WTC11 (cell line): ENCODE data around the gene TMEM225B. TPM values are rescaled to one million over a fixed set of nuclear protein-coding genes. Genes with fewer than 3 reads are reported as not detected.

Experiments used
- ATAC-seq: fragments of 200-7000 bp; cut with Tn5 transposase; 2 replicates; pipeline ENCODE4 v1.10.0; 2021; ENCODE audit warnings: mild to moderate bottlenecking, moderate library complexity
- CTCF ChIA-PET: fragments of 300-600 bp; sonication (Branson Sonifier 250); formaldehyde crosslinking; loops from one replicate; lab custom pipeline; 2021; ENCODE audit warnings: antibody characterized with exemption; lab: Charles Lee
- POLR2A ChIA-PET: fragments of 350-600 bp; sonication (Branson Sonifier 250); formaldehyde crosslinking; loops from one replicate; lab custom pipeline; 2021; ENCODE audit warnings: antibody characterized with exemption; lab: Charles Lee
- DNase-seq: peaks from one replicate; pipeline ENCODE4 v3.0.0; 2021; ENCODE audit warnings: low spot score
- H3K27ac Mint-ChIP-seq: 2 replicates; pipeline ENCODE4 v1.8.0; 2021; ENCODE audit warnings: mixed read lengths
- H3K27me3 Mint-ChIP-seq: 2 replicates; pipeline ENCODE4 v1.8.0; 2021; ENCODE audit warnings: low read depth, mild to moderate bottlenecking, moderate library complexity, mixed read lengths
- H3K36me3 Mint-ChIP-seq: 2 replicates; pipeline ENCODE4 v1.8.0; 2021; ENCODE audit warnings: mixed read lengths
- H3K4me1 Mint-ChIP-seq: 2 replicates; pipeline ENCODE4 v1.8.0; 2022; ENCODE audit warnings: mixed read lengths
- H3K4me3 Mint-ChIP-seq: 2 replicates; pipeline ENCODE4 v1.8.0; 2021; ENCODE audit warnings: mild to moderate bottlenecking, moderate library complexity, mixed read lengths
- H3K9me3 Mint-ChIP-seq: 2 replicates; pipeline ENCODE4 v1.8.0; 2021; ENCODE audit warnings: mixed read lengths
- AR ChIP-seq: fragments of 250-450 bp; sonication (Bioruptor Pico); IDR thresholded peaks from 2 replicates; pipeline ENCODE4 v1.9.0; 2021; ENCODE audit warnings: mild to moderate bottlenecking
- CREB1 ChIP-seq: sonication (generic); formaldehyde crosslinking; IDR thresholded peaks from 2 replicates; pipeline ENCODE4 v1.8.0; 2023; ENCODE audit warnings: mild to moderate bottlenecking, missing genetic modification reagents
- GABPB1 ChIP-seq: sonication (generic); formaldehyde crosslinking; IDR thresholded peaks from 2 replicates; pipeline ENCODE4 v1.8.1; 2023; ENCODE audit warnings: mild to moderate bottlenecking, missing genetic modification reagents
- GTF2I ChIP-seq: fragments of 250-450 bp; sonication (Bioruptor Pico); conservative IDR thresholded peaks from 2 replicates; pipeline ENCODE4 v1.4.0; 2021; ENCODE audit warnings: mild to moderate bottlenecking
- HMGA2 ChIP-seq: fragments of 250-450 bp; sonication (Bioruptor Pico); IDR thresholded peaks from 2 replicates; pipeline ENCODE4 v1.4.0; 2021; ENCODE audit warnings: mild to moderate bottlenecking, moderate library complexity
- IRF2 ChIP-seq: sonication (generic); formaldehyde crosslinking; IDR thresholded peaks from 2 replicates; pipeline ENCODE4 v1.8.0; 2022; ENCODE audit warnings: low read depth, missing genetic modification reagents, borderline replicate concordance
- JAZF1 ChIP-seq: fragments of 250-450 bp; sonication (Bioruptor Pico); IDR thresholded peaks from 2 replicates; pipeline ENCODE4 v1.9.0; 2021; ENCODE audit warnings: moderate library complexity, mild to moderate bottlenecking, inconsistent platforms
- MYBL2 ChIP-seq: sonication (generic); formaldehyde crosslinking; IDR thresholded peaks from 2 replicates; pipeline ENCODE4 v1.8.1; 2023; ENCODE audit warnings: mild to moderate bottlenecking, moderate library complexity, missing genetic modification reagents
- NFE2L1 ChIP-seq: sonication (generic); formaldehyde crosslinking; IDR thresholded peaks from 2 replicates; pipeline ENCODE4 v1.8.1; 2023; ENCODE audit warnings: missing genetic modification reagents
- NFYB ChIP-seq: sonication (generic); formaldehyde crosslinking; conservative IDR thresholded peaks from 2 replicates; pipeline ENCODE4 v1.8.0; 2022; ENCODE audit warnings: low read depth, missing genetic modification reagents
- NR1H2 ChIP-seq: sonication (generic); formaldehyde crosslinking; IDR thresholded peaks from 2 replicates; pipeline ENCODE4 v1.9.0; 2021; ENCODE audit warnings: mild to moderate bottlenecking, moderate library complexity, missing genetic modification reagents
- PRRX2 ChIP-seq: fragments of 250-450 bp; sonication (Bioruptor Pico); IDR thresholded peaks from 2 replicates; pipeline ENCODE4 v1.8.0; 2021; ENCODE audit warnings: mild to moderate bottlenecking
- SOX15 ChIP-seq: fragments of 250-450 bp; sonication (Bioruptor Pico); IDR thresholded peaks from 2 replicates; pipeline ENCODE4 v1.9.0; 2021; ENCODE audit warnings: mild to moderate bottlenecking
- STAT6 ChIP-seq: sonication (generic); formaldehyde crosslinking; conservative IDR thresholded peaks from 2 replicates; pipeline ENCODE4 v1.8.1; 2023; ENCODE audit warnings: mild to moderate bottlenecking, low read depth, missing genetic modification reagents, moderate library complexity
- USF1 ChIP-seq: sonication (generic); formaldehyde crosslinking; IDR thresholded peaks from 2 replicates; pipeline ENCODE4 v1.8.0; 2022; ENCODE audit warnings: mild to moderate bottlenecking, missing genetic modification reagents
- USF2 ChIP-seq: sonication (generic); formaldehyde crosslinking; IDR thresholded peaks from 2 replicates; pipeline ENCODE4 v1.8.1; 2023; ENCODE audit warnings: mild to moderate bottlenecking, missing genetic modification reagents, moderate library complexity
- ZBTB43 ChIP-seq: sonication (generic); formaldehyde crosslinking; IDR thresholded peaks from 2 replicates; pipeline ENCODE4 v1.8.1; 2023; ENCODE audit warnings: mild to moderate bottlenecking, missing genetic modification reagents
- ZNF263 ChIP-seq: sonication (generic); formaldehyde crosslinking; IDR thresholded peaks from 2 replicates; pipeline ENCODE4 v1.8.1; 2022; ENCODE audit warnings: low read depth, mild to moderate bottlenecking, moderate library complexity, missing genetic modification reagents
- ZNF281 ChIP-seq: sonication (generic); formaldehyde crosslinking; IDR thresholded peaks from 2 replicates; pipeline ENCODE4 v1.8.0; 2023; ENCODE audit warnings: mild to moderate bottlenecking, missing genetic modification reagents
- ZNF317 ChIP-seq: sonication (generic); formaldehyde crosslinking; IDR thresholded peaks from 2 replicates; pipeline ENCODE4 v1.8.1; 2023; ENCODE audit warnings: low read depth, mild to moderate bottlenecking, moderate library complexity, missing genetic modification reagents, borderline replicate concordance
- total RNA-seq: library from RNA; stranded (reverse); gene quantifications from 3 replicates; pipeline ENCODE4 v1.2.3, GENCODE V29; 2021

The TMEM225B gene
- total RNA-seq, 1 experiment from 2014 or later: 0.81 TPM

- TF ChIP-seq ZNF281 (CRISPR knock-in tag): no peak
- TF ChIP-seq GTF2I (CRISPR knock-in tag): no peak
- no peak for TF ChIP-seq ZBTB43
- TF ChIP-seq NR1H2 (CRISPR knock-in tag): no peak
Measured at GRCh38 chr7:99645590-99645989, 47.5 kb downstream of the TMEM225B start (continued).

- H3K4me1 Mint-ChIP-seq: no peaks in the 10 kb centered on the region
- ChIA-PET CTCF (no interaction called here), POLR2A (no interaction called here)
Measured at GRCh38 chr7:99648843-99649242, 50.8 kb downstream of the TMEM225B start.

GRCh38 chr7:99651290-99651689 lies 53.2 kb downstream of the TMEM225B start:
- H3K27me3 Mint-ChIP-seq: no peaks in the 10 kb centered on the region; the same call in 1 of the 2 replicates
- CTCF ChIA-PET: no interaction called here
- no peak for TF ChIP-seq JAZF1
- TF ChIP-seq STAT6 (CRISPR knock-in tag): no peak
- TF ChIP-seq SOX15: no peak
- no peak for TF ChIP-seq NFYB (CRISPR knock-in tag)
- no peak for TF ChIP-seq NFE2L1 (CRISPR knock-in tag)
- TF ChIP-seq ZNF263 (CRISPR knock-in tag): no peak
- no peak for TF ChIP-seq CREB1 (CRISPR knock-in tag)
- no peak for TF ChIP-seq USF1 (CRISPR knock-in tag)
- no peak for TF ChIP-seq USF2 (CRISPR knock-in tag)
- TF ChIP-seq, all 79 proteins: peak for 0
- Mint-ChIP-seq H3K27ac (no peak overlapping the region), H3K4me3 (no peak overlapping the region), H3K4me1 (no peaks in the 10 kb centered on the region), H3K9me3 (peaks cover 18% of the 10 kb centered on the region), H3K36me3 (peaks cover 5% of the 10 kb centered on the region; the same call in 1 of the 2 replicates)
- ATAC-seq (no peak), DNase-seq (no peak)
- POLR2A ChIA-PET: no interaction called here

More at GRCh38 chr7:99648843-99649242, 50.8 kb downstream of the TMEM225B start:
- no peak for TF ChIP-seq HMGA2
- no peak for TF ChIP-seq MYBL2 (CRISPR knock-in tag)
- TF ChIP-seq IRF2 (CRISPR knock-in tag): no peak
- no peak for TF ChIP-seq ZNF263 (CRISPR knock-in tag)
- no peak for TF ChIP-seq GABPB1 (CRISPR knock-in tag)
- TF ChIP-seq PRRX2 (CRISPR knock-in tag): no peak
- TF ChIP-seq AR (CRISPR knock-in tag): no peak
- no peak for TF ChIP-seq ZNF317 (CRISPR knock-in tag)
- DNase-seq (no peak), ATAC-seq (no peak)
- H3K36me3 Mint-ChIP-seq: peaks cover 17% of the 10 kb centered on the region
- no peak overlapping the region for H3K27ac Mint-ChIP-seq
- H3K4me3 Mint-ChIP-seq: no peak overlapping the region
- peaks cover 21% of the 10 kb centered on the region for H3K9me3 Mint-ChIP-seq
- no peaks in the 10 kb centered on the region for H3K27me3 Mint-ChIP-seq
